H1 (cell line): ENCODE results near the gene RELL2. TPM values are rescaled to one million over a fixed set of nuclear protein-coding genes. Genes with fewer than 3 reads are reported as not detected.

ENCODE experiments used
- CTCF ChIA-PET: fragments of 300-600 bp; sonication (Branson Sonifier 250); formaldehyde crosslinking; loops from one replicate; lab custom pipeline; 2021; ENCODE audit not compliant: partially characterized antibody; lab: Charles Lee
- POLR2A ChIA-PET: fragments of 300-600 bp; sonication (Branson Sonifier 250); formaldehyde crosslinking; loops from one replicate; lab custom pipeline; 2021; ENCODE audit warnings: inconsistent platforms; ENCODE audit not compliant: partially characterized antibody; lab: Charles Lee
- DNase-seq, 2 experiments: peaks; one replicate each; pipeline versions ENCODE4 v3.0.0 to v3.0.0-alpha.2; 2010 to 2022; ENCODE audit warnings: low spot score in 2 of 2, low read depth in 1 of 2, mixed read lengths in 1 of 2
- FAIRE-seq: peaks from 2 replicates; lab custom pipeline; 2011; peaks lifted over from hg19 to GRCh38; lab: Jason Lieb, UNC
- H2AFZ ChIP-seq: 2 replicates; pipeline ENCODE4 v1.8.1; 2012; ENCODE audit warnings: low read length, inconsistent platforms
- H2AK5ac ChIP-seq: 2 replicates; pipeline ENCODE4 v1.6.1; 2013; ENCODE audit warnings: low read depth, low read length
- H2BK120ac ChIP-seq: replicated peaks from 2 replicates; pipeline ENCODE3; 2013; ENCODE audit warnings: low read depth, low read length, inconsistent platforms
- H2BK12ac ChIP-seq: 2 replicates; pipeline ENCODE4 v1.6.1; 2013; ENCODE audit warnings: low read depth, low read length
- H2BK15ac ChIP-seq: 2 replicates; pipeline ENCODE4 v1.6.1; 2013; ENCODE audit warnings: low read length
- H2BK20ac ChIP-seq: 2 replicates; pipeline ENCODE4 v1.6.1; 2013; ENCODE audit warnings: low read length
- H2BK5ac ChIP-seq: 2 replicates; pipeline ENCODE4 v1.6.1; 2013; ENCODE audit warnings: low read depth, low read length
- H3K14ac ChIP-seq: 2 replicates; pipeline ENCODE4 v1.6.1; 2013; ENCODE audit warnings: inconsistent platforms; ENCODE audit not compliant: insufficient read length
- H3K18ac ChIP-seq: 2 replicates; pipeline ENCODE4 v1.6.1; 2013; ENCODE audit warnings: low read length; ENCODE audit errors: extremely low read depth
- H3K23ac ChIP-seq: 2 replicates; pipeline ENCODE4 v1.6.1; 2013; ENCODE audit warnings: inconsistent platforms; ENCODE audit not compliant: insufficient read length
- H3K23me2 ChIP-seq: 2 replicates; pipeline ENCODE4 v1.6.1; 2013; ENCODE audit warnings: low read depth, low read length
- H3K27ac ChIP-seq: 2 replicates; pipeline ENCODE4 v1.6.1; 2011; ENCODE audit warnings: low read depth, low read length, inconsistent platforms
- H3K27me3 ChIP-seq, 4 experiments: replicated peaks in 1 of 4; 1 replicate in 1 of 4; 2 replicates in 3 of 4; pipeline versions ENCODE4 v1.6.1 to v1.8.1; 2011 to 2013; ENCODE audit warnings: low read length in 3 of 4, mild to moderate bottlenecking in 3 of 4, inconsistent platforms in 2 of 4, mixed read lengths in 2 of 4, moderate library complexity in 1 of 4; ENCODE audit not compliant: control insufficient read depth in 3 of 4, insufficient read depth in 3 of 4; ENCODE audit errors: extremely low read depth in 1 of 4
- H3K36me3 ChIP-seq, 4 experiments: 2 replicates each; pipeline versions ENCODE4 v1.6.1 to v1.8.1; 2011 to 2013; ENCODE audit warnings: mild to moderate bottlenecking in 4 of 4, low read length in 3 of 4, moderate library complexity in 2 of 4, control low read depth in 1 of 4, inconsistent platforms in 1 of 4; ENCODE audit not compliant: insufficient read depth in 4 of 4, control insufficient read depth in 2 of 4
- H3K4ac ChIP-seq: replicated peaks from 2 replicates; pipeline ENCODE3; 2013; ENCODE audit warnings: low read length, low read depth, mixed read lengths, inconsistent platforms; ENCODE audit not compliant: insufficient read length
- H3K4me1 ChIP-seq, 4 experiments: replicated peaks in 1 of 4; 1 replicate in 1 of 4; 2 replicates in 3 of 4; pipeline versions ENCODE4 v1.6.1 to v1.8.1; 2011 to 2013; ENCODE audit warnings: low read length in 3 of 4, inconsistent platforms in 2 of 4, mixed read lengths in 1 of 4; ENCODE audit not compliant: insufficient read depth in 4 of 4, control insufficient read depth in 3 of 4
- H3K4me2 ChIP-seq, 2 experiments: 2 replicates each; pipeline versions ENCODE4 v1.6.1 to v1.8.1; 2011 to 2013; ENCODE audit warnings: low read depth in 2 of 2, low read length in 2 of 2, control low read depth in 1 of 2, inconsistent platforms in 1 of 2, mild to moderate bottlenecking in 1 of 2; ENCODE audit not compliant: insufficient read depth in 1 of 2
- H3K4me3 ChIP-seq, 4 experiments: fragments of 200-600, 300-600 bp in 1 of 4; sonication (generic), shearing (Covaris generic), sonication (Bioruptor Twin) in 1 of 4; 2 replicates each; pipeline versions ENCODE4 v1.5.1 to v1.8.1; 2011 to 2016; ENCODE audit warnings: low read length in 4 of 4, low read depth in 3 of 4, control low read depth in 2 of 4, inconsistent platforms in 2 of 4, mild to moderate bottlenecking in 2 of 4, mixed read lengths in 1 of 4, moderate library complexity in 1 of 4; ENCODE audit not compliant: insufficient read depth in 2 of 4; ENCODE audit errors: extremely low read depth in 1 of 4
- H3K56ac ChIP-seq: replicated peaks from 2 replicates; pipeline ENCODE3; 2013; ENCODE audit warnings: low read depth, mild to moderate bottlenecking, mixed read lengths, low read length, inconsistent platforms; ENCODE audit not compliant: insufficient read length
- H3K79me1 ChIP-seq: 2 replicates; pipeline ENCODE4 v1.6.1; 2013; ENCODE audit warnings: low read depth, low read length, control low read depth
- H3K79me2 ChIP-seq, 2 experiments: 2 replicates each; pipeline versions ENCODE4 v1.6.1 to v1.8.1; 2012 to 2013; ENCODE audit warnings: low read length in 2 of 2, mild to moderate bottlenecking in 2 of 2, inconsistent platforms in 1 of 2; ENCODE audit not compliant: insufficient read depth in 2 of 2, control insufficient read depth in 1 of 2
- H3K9ac ChIP-seq, 4 experiments: replicated peaks in 1 of 4; 1 replicate in 1 of 4; 2 replicates in 3 of 4; pipeline versions ENCODE4 v1.6.1 to v1.8.1; 2011 to 2013; ENCODE audit warnings: low read depth in 3 of 4, low read length in 3 of 4, control low read depth in 2 of 4, mild to moderate bottlenecking in 2 of 4, moderate library complexity in 2 of 4, inconsistent platforms in 1 of 4; ENCODE audit errors: extremely low read depth in 1 of 4
- H3K9me3 ChIP-seq, 2 experiments: 2 replicates each; pipeline versions ENCODE4 v1.6.1 to v1.8.1; 2012 to 2013; ENCODE audit warnings: mild to moderate bottlenecking in 2 of 2, moderate library complexity in 2 of 2, control low read depth in 1 of 2, inconsistent platforms in 1 of 2, low read depth in 1 of 2, low read length in 1 of 2, mixed read lengths in 1 of 2; ENCODE audit not compliant: insufficient read depth in 2 of 2
- H4K20me1 ChIP-seq, 2 experiments: replicated peaks in 1 of 2; 2 replicates each; pipeline versions ENCODE3 to v1.8.1; 2011 to 2013; ENCODE audit warnings: inconsistent platforms in 2 of 2, low read length in 2 of 2, mild to moderate bottlenecking in 1 of 2; ENCODE audit not compliant: insufficient read depth in 2 of 2, control insufficient read depth in 1 of 2
- H4K5ac ChIP-seq: 2 replicates; pipeline ENCODE4 v1.6.1; 2013; ENCODE audit warnings: low read length, low read depth, mixed read lengths, inconsistent platforms; ENCODE audit not compliant: insufficient read length
- H4K8ac ChIP-seq: 2 replicates; pipeline ENCODE4 v1.8.0; 2013; ENCODE audit warnings: mild to moderate bottlenecking, moderate library complexity, low read length, inconsistent platforms; ENCODE audit not compliant: insufficient read depth; ENCODE audit errors: extremely low read depth
- H4K91ac ChIP-seq: replicated peaks from 2 replicates; pipeline ENCODE3; 2013; ENCODE audit warnings: low read length, mixed read lengths, inconsistent platforms; ENCODE audit not compliant: insufficient read length
- BACH1 ChIP-seq: IDR thresholded peaks from 2 replicates; pipeline ENCODE4 v1.6.1; 2012; ENCODE audit warnings: low read length, improper control_type of control experiment
- EGR1 ChIP-seq: IDR thresholded peaks from 2 replicates; pipeline ENCODE4 v1.6.1; 2011; ENCODE audit warnings: low read depth, low read length, borderline replicate concordance
- FOSL1 ChIP-seq: IDR thresholded peaks from 2 replicates; pipeline ENCODE4 v1.6.1; 2011; ENCODE audit warnings: mild to moderate bottlenecking, low read depth, low read length, moderate library complexity; ENCODE audit not compliant: insufficient read depth
- KDM4A ChIP-seq: IDR thresholded peaks from one replicate; pipeline ENCODE4 v1.7.1; 2012; ENCODE audit warnings: low read depth, mild to moderate bottlenecking, moderate library complexity, low read length, inconsistent platforms; ENCODE audit not compliant: severe bottlenecking
- MAFK ChIP-seq: IDR thresholded peaks from 2 replicates; pipeline ENCODE4 v1.6.1; 2012; ENCODE audit warnings: low read depth, mild to moderate bottlenecking, improper control_type of control experiment, low read length
- RAD21 ChIP-seq, 2 experiments: IDR thresholded peaks in 1 of 2; conservative IDR thresholded peaks in 1 of 2; 2 replicates each; pipeline ENCODE4 v1.6.1; 2011; ENCODE audit warnings: low read depth in 2 of 2, low read length in 2 of 2, improper control_type of control experiment in 1 of 2, inconsistent platforms in 1 of 2, mild to moderate bottlenecking in 1 of 2, moderate library complexity in 1 of 2
- SP4 ChIP-seq: IDR thresholded peaks from 2 replicates; pipeline ENCODE4 v1.6.1; 2012; ENCODE audit warnings: low read length, inconsistent platforms
- SRF ChIP-seq: IDR thresholded peaks from 2 replicates; pipeline ENCODE4 v1.6.1; 2011; ENCODE audit warnings: mild to moderate bottlenecking, low read depth, low read length, moderate library complexity
- TBP ChIP-seq: IDR thresholded peaks from 2 replicates; pipeline ENCODE4 v1.6.1; 2011; ENCODE audit warnings: low read depth, low read length, improper control_type of control experiment
- TCF12 ChIP-seq: IDR thresholded peaks from 2 replicates; pipeline ENCODE4 v1.6.1; 2011; ENCODE audit warnings: low read depth, mild to moderate bottlenecking, low read length
- ZNF274 ChIP-seq: IDR thresholded peaks from 2 replicates; pipeline ENCODE4 v1.7.0; 2012; ENCODE audit warnings: low read length, borderline replicate concordance; ENCODE audit errors: extremely low read depth
- WGBS, 2 experiments: shearing (Covaris generic) in 1 of 2; methylation state at CpG; one replicate each; pipeline versions ENCODE4 v1.1.6 to v1.1.7; 2013 to 2015; ENCODE audit warnings: low lambda C conversion rate in 2 of 2, mixed read lengths in 2 of 2, inconsistent platforms in 1 of 2, low coverage in 1 of 2, missing lambda C conversion rate in 1 of 2; ENCODE audit not compliant: insufficient replicate concordance in 2 of 2, insufficient coverage in 1 of 2, insufficient read length in 1 of 2; ENCODE audit errors: extremely low coverage in 1 of 2, missing lambda C conversion rate in 1 of 2; 5-methylcytosine and 5-hydroxymethylcytosine counted together
- polyA plus RNA-seq, 7 experiments: library from polyadenylated mRNA; depleted of rRNA in 3 of 7; stranded (reverse) in 5 of 7; unstranded in 2 of 7; fragments of >200 nt in 5 of 7; fragments of 200-250 nt in 2 of 7; gene quantifications; 1 replicate in 5 of 7; 2 replicates in 1 of 7; 4 replicates in 1 of 7; pipeline versions ENCODE4 v1.2.1 to v1.2.3, GENCODE V29; 2011 to 2013; ENCODE audit warnings: missing spikeins in 2 of 7, mixed read lengths in 2 of 7
- total RNA-seq: library from RNA; stranded (reverse); fragmentation: NEBNext Ultra II Directional; extraction: Animal tissue kit (Norgen Biotek cat#: 25700); gene quantifications from 2 replicates; pipeline ENCODE4 v1.2.1, GENCODE V29; 2021

The RELL2 gene
- total and polyA plus RNA-seq, 2 of the 8 experiments (the other 6 are each of a cell fraction or from before 2014, with no cell fraction given) = 18.6 to 23.7 TPM

DNA sequence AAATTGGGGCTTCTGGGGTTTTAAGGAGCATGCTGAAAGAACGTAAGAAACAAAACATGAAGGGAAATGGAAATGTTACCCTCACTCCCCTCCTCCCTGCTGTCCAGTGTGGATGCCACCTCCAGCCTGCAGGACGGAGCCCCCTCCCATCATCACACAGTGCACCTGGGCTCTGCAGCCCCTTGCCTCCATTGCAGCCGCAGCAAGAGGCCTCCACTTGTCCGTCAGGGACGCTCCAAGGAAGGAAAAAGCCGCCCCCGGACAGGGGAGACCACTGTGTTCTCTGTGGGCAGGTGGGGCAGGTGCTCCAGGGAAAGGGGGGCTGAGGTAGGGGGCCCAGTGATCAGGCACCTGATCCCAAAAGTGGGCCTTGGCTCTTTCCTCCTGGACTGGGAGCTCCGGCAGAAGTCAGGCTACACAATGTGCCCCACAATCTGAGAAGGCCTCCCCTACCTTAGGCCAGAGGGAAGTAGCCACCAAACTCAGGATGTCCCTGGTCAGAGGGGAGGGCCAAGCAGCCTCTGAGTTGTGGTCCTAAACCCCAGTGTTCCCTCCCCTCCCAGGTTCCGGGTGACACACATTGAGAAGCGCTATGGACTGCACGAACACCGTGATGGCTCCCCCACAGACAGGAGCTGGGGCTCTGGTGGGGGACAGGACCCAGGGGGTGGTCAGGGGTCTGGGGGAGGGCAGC, 2.7 kb downstream of the RELL2 start:
- no peak overlapping the region for H2BK5ac ChIP-seq
- peaks cover 3 to 15% of the 10 kb centered on the region in 2 experiments for H4K20me1 ChIP-seq
- TF ChIP-seq KDM4A (no peak), BACH1 (no peak), ZNF274 (no peak), MAFK (no peak), SP4 (no peak), TCF12 (no peak), SRF (no peak), RAD21 (IDR thresholded peaks at IDR 0.05 in 1 of 2, conservative IDR thresholded peaks at IDR 0.05 in 1 of 2; ENCODE audit: low read depth in 2 of 2, low read length in 2 of 2) (no peak), EGR1 (no peak), TBP (no peak), FOSL1 (no peak)
- TF ChIP-seq, all 59 proteins: peak for 0
- H3K4me3 ChIP-seq = no peak overlapping the region
- H3K9ac ChIP-seq = no peak overlapping the region
- no peak overlapping the region for H4K91ac ChIP-seq
- ChIA-PET POLR2A (interaction anchor here (1.0 to 6.8 kb wide), 8 partner anchors 9 to 60 kb away, joined by 3 to 96 read pairs (median 5); partner anchors contain the start of genes DIAPH1 and FCHSD1), CTCF (interaction anchor here (0.7 to 2.3 kb wide), 4 partner anchors 9 to 818 kb away, joined by 3 to 21 read pairs (median 4); partner anchors contain the start of gene PCDHA5)
- H3K79me2 ChIP-seq = peaks cover 10 to 20% of the 10 kb centered on the region in 2 experiments
- H2BK12ac ChIP-seq = no peak overlapping the region
- no peak for FAIRE-seq
- peaks cover 0 to 22% (median 2%) of the 10 kb centered on the region in 4 experiments; a peak in 3 of 8 replicates for H3K36me3 ChIP-seq
- peaks cover 14% of the 10 kb centered on the region for H3K23me2 ChIP-seq
- H3K14ac ChIP-seq = no peak overlapping the region
- H4K5ac ChIP-seq = no peak overlapping the region
- H3K79me1 ChIP-seq = peaks cover 12% of the 10 kb centered on the region
- 89% methylated on average over 12 of the region's 12 CpGs; no CpG with 5 or more reads in 1 of the 2 experiments for WGBS, 2 experiments
- H3K4ac ChIP-seq = no peak overlapping the region
- H2BK120ac ChIP-seq = no peak overlapping the region
- H3K9me3 ChIP-seq = no peaks in the 10 kb centered on the region
- no peak for DNase-seq
- H4K8ac ChIP-seq = no peak overlapping the region
- no peak overlapping the region for H2BK20ac ChIP-seq
- no peak overlapping the region for H2AFZ ChIP-seq
- no peak overlapping the region for H3K4me2 ChIP-seq
- H3K27ac ChIP-seq = no peak overlapping the region
- no peak overlapping the region for H3K18ac ChIP-seq
- peaks cover 0 to 4% (median 0%) of the 10 kb centered on the region in 4 experiments; a peak in 1 of 7 replicates for H3K27me3 ChIP-seq
- H3K56ac ChIP-seq = no peak overlapping the region
- no peak overlapping the region for H2AK5ac ChIP-seq
- peaks cover 0 to 5% (median 3%) of the 10 kb centered on the region in 4 experiments; a peak in 5 of 7 replicates for H3K4me1 ChIP-seq
- no peak overlapping the region for H3K23ac ChIP-seq
- no peak overlapping the region for H2BK15ac ChIP-seq
